Measurements from ENCODE around the gene PNMA1. TPM values are rescaled to one million over a fixed set of nuclear protein-coding genes. Genes with fewer than 3 reads are reported as not detected.

Gene PNMA1
- total RNA-seq, 1 experiment from 2014 or later: 43.3 TPM

GRCh38 chr14:73714656-73715081 is 485 bp upstream of the PNMA1 start:
- intact Hi-C loops (cut with micrococcal nuclease): loop anchor here (1.0 to 5.0 kb wide), 3 partner anchors 10 to 72 kb away; partner anchors contain the start of gene DNAL1

DNA sequence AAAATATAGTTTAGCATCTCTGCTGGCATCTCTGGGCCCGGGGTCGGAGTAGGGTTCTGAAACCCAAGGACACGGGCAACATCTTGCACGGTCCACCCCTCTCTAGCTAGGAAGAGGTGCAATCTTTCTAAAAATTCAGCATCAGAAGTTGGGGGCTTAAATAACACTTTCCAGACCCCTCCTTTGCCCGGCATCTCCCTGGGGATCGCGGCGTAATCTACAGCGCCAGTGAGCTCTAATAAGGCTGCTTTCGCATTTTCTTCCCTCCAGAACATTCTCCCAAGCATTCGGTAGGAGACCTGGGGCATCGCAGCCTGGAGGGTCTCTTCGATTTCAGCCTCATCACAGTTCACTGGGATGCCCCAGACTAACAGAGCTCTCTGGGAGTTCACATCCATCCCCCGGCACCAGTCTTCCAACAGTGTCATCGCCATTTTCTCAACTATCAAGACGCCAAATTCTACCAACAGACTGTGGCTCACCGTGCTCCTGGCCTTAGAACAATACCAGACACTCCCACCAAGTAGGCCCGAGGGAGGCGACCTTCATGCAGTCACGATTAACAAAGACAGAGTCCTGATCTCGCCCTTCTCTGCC is 880 bp downstream of the PNMA1 start:
- Mint-ChIP-seq H3K4me1 (ENCODE audit: insufficient read depth, unreplicated experiment) (peaks cover 35% of the 10 kb centered on the region), H3K36me3 (ENCODE audit: insufficient read depth, unreplicated experiment) (peaks cover 59% of the 10 kb centered on the region), H3K27ac (ENCODE audit: low read depth, unreplicated experiment) (peak overlapping the region; percentile 86), H3K9me3 (ENCODE audit: unreplicated experiment) (no peaks in the 10 kb centered on the region), H3K4me3 (ENCODE audit: unreplicated experiment) (peak overlapping the region; percentile 86), H3K27me3 (ENCODE audit: insufficient read depth, unreplicated experiment) (no peaks in the 10 kb centered on the region)
- BruUV-seq (replicated peaks): TSS peak; percentile 54
- CTCF ChIA-PET: interaction anchor here (0.7 to 1.4 kb wide), 3 partner anchors 14 to 415 kb away, joined by 3 read pairs; no protein-coding TSS in a partner anchor
- intact Hi-C loops (cut with micrococcal nuclease): loop anchor here (5.0 kb wide), 2 partner anchors 51 to 71 kb away; partner anchors contain the start of gene DNAL1
- DNase-seq (ENCODE audit: unreplicated experiment): no peak
- TF ChIP-seq CTCF (IDR thresholded peaks at IDR 0.05; ENCODE audit: unreplicated experiment): no peak
- POLR2A ChIA-PET: interaction anchor here (0.6 to 3.7 kb wide), 24 partner anchors 10 to 1899 kb away, joined by 3 to 44 read pairs (median 4); partner anchors contain the start of genes COQ6, FAM161B, PTGR2 and ZNF410

More at GRCh38 chr14:73714656-73715081, 485 bp upstream of the PNMA1 start:
- Mint-ChIP-seq H3K4me1 (ENCODE audit: insufficient read depth, unreplicated experiment) (peaks cover 30% of the 10 kb centered on the region), H3K4me3 (ENCODE audit: unreplicated experiment) (peak overlapping the region; percentile 86), H3K27me3 (ENCODE audit: insufficient read depth, unreplicated experiment) (no peaks in the 10 kb centered on the region), H3K27ac (ENCODE audit: low read depth, unreplicated experiment) (no peak overlapping the region), H3K9me3 (ENCODE audit: unreplicated experiment) (no peaks in the 10 kb centered on the region), H3K36me3 (ENCODE audit: insufficient read depth, unreplicated experiment) (peaks cover 73% of the 10 kb centered on the region)
- CTCF ChIA-PET: no interaction called here
- no peak for TF ChIP-seq CTCF (IDR thresholded peaks at IDR 0.05; ENCODE audit: unreplicated experiment)
- no peak for DNase-seq (ENCODE audit: unreplicated experiment)
- POLR2A ChIA-PET: interaction anchor here (0.6 to 3.7 kb wide), 9 partner anchors 9 to 254 kb away, joined by 3 to 44 read pairs (median 9); partner anchors contain the start of gene PTGR2
- no TSS peak for BruUV-seq (replicated peaks)

DNA sequence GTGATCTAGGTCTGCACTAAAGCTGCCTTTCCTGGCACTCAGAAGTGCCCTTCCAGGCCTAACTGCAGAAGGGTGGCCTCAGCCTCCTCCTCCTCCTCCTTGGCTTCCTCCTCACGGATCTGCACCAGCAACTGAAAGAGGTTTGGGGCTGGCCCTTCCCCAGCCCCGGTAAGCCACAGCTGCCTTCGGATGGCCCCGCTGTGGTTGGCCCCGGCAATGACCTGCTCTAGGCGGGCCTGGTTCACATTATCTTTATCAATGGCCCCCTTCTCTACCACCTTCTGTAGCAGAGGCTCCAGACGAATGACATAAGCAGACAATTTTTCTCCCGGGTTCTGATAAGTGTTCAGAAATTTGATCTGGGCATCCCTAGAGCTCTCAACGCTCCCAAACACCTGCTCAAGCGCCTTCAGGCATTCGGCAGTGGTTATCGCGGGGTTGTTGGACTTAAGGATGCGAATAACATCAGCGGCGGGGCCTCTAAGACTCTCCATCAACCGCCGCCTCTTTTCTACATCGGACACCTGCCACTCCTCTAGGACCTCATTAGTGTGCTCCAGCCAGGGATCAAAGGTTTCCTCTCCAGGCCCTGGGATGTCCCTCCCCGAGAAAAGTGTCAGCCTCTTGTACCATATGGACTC is 1.5 kb downstream of the PNMA1 start:
- Mint-ChIP-seq H3K27me3 (ENCODE audit: insufficient read depth, unreplicated experiment) (no peaks in the 10 kb centered on the region), H3K4me1 (ENCODE audit: insufficient read depth, unreplicated experiment) (peaks cover 35% of the 10 kb centered on the region), H3K4me3 (ENCODE audit: unreplicated experiment) (peak overlapping the region; percentile 86), H3K9me3 (ENCODE audit: unreplicated experiment) (no peaks in the 10 kb centered on the region), H3K27ac (ENCODE audit: low read depth, unreplicated experiment) (peak overlapping the region; percentile 86), H3K36me3 (ENCODE audit: insufficient read depth, unreplicated experiment) (peaks cover 53% of the 10 kb centered on the region)
- no peak for TF ChIP-seq CTCF (IDR thresholded peaks at IDR 0.05; ENCODE audit: unreplicated experiment)
- ChIA-PET CTCF (interaction anchor here (0.6 to 1.4 kb wide), 5 partner anchors 15 to 556 kb away, joined by 3 to 4 read pairs (median 3); no protein-coding TSS in a partner anchor), POLR2A (interaction anchor here (0.6 to 3.7 kb wide), 25 partner anchors 7 to 854 kb away, joined by 3 to 44 read pairs (median 4); partner anchors contain the start of genes COQ6, DNAL1, FAM161B and PTGR2)
- peak; percentile 33 for DNase-seq (ENCODE audit: unreplicated experiment)
- no TSS peak for BruUV-seq (replicated peaks)
- intact Hi-C loops (cut with micrococcal nuclease): loop anchor here (5.0 kb wide), 2 partner anchors 50 to 70 kb away; partner anchors contain the start of gene DNAL1

- Mint-ChIP-seq H3K9me3 (ENCODE audit: unreplicated experiment) (no peaks in the 10 kb centered on the region), H3K4me3 (ENCODE audit: unreplicated experiment) (peak overlapping the region; percentile 86), H3K36me3 (ENCODE audit: insufficient read depth, unreplicated experiment) (peaks cover 47% of the 10 kb centered on the region), H3K4me1 (ENCODE audit: insufficient read depth, unreplicated experiment) (peaks cover 35% of the 10 kb centered on the region), H3K27ac (ENCODE audit: low read depth, unreplicated experiment) (no peak overlapping the region), H3K27me3 (ENCODE audit: insufficient read depth, unreplicated experiment) (no peaks in the 10 kb centered on the region)
- ChIA-PET POLR2A (interaction anchor here (0.7 to 3.7 kb wide), 21 partner anchors 8 to 238 kb away, joined by 3 to 44 read pairs (median 4); partner anchors contain the start of genes ACOT1, COQ6, DNAL1 and FAM161B), CTCF (interaction anchor here (0.6 kb wide), 3 partner anchors 50 to 555 kb away, joined by 3 to 4 read pairs (median 3); no protein-coding TSS in a partner anchor)
- no peak for DNase-seq (ENCODE audit: unreplicated experiment)
- no peak for TF ChIP-seq CTCF (IDR thresholded peaks at IDR 0.05; ENCODE audit: unreplicated experiment)
- intact Hi-C loops (cut with micrococcal nuclease): loop anchor here (5.0 kb wide), 2 partner anchors 50 to 70 kb away; partner anchors contain the start of gene DNAL1
- no TSS peak for BruUV-seq (replicated peaks)
Measured at GRCh38 chr14:73712071-73712506, 2.1 kb downstream of the PNMA1 start.
